ENCODE results near the gene RETN.

GRCh38 chr19:7706188-7706954 lies 37.5 kb downstream of the RETN start:
- TF ChIP-seq CTCF (IDR thresholded peaks at IDR 0.05; ENCODE audit: insufficient read depth, low read depth, low read length) (no peak), EZH2 (IDR thresholded peaks at IDR 0.05; ENCODE audit: insufficient read depth, low read length) (no peak)
